ENCODE results near the gene HSPA4L.

GRCh38 chr4:127734976-127735375 lies 47.1 kb upstream of the HSPA4L start:
- TF ChIP-seq CTCF (IDR thresholded peaks at IDR 0.05; ENCODE audit: low read depth, low read length) (no peak), EZH2phosphoT487 (IDR thresholded peaks at IDR 0.05; ENCODE audit: low read depth) (no peak)

Measured in OCI-LY3 (cell line).